ENCODE measurements around the gene TET3.

DNA sequence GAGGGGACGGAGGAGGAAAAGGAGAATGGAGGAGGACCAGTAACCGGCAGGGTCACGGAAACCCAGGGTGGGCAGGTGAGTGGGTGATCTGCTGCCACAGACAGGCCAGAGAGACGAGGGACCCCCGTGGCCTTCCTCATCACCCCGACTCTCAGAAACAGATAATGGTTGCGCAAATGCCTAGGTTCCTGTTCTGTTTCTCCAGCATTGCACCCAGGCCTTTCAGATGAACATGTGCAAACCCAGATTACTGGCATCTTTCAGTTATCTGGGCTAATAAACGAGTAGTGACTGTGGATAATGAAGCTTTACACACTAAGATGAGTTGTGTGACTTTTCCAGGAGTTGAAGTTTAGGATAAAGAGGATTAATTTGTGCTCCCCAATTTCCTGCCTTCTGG lies 46.5 kb downstream of the TET3 start:
- TF ChIP-seq YY1 (IDR thresholded peaks at IDR 0.05; ENCODE audit: insufficient read depth, insufficient read length), result no peak
- no peak for TF ChIP-seq ZNF274 (IDR thresholded peaks at IDR 0.05; ENCODE audit: low read depth, low read length)

All from NT2/D1 (cell line).